Fibroblast of gingiva (primary cell): ENCODE measurements around the gene MMP11.

Source experiments
- DNase-seq: peaks from one replicate; pipeline ENCODE4 v3.0.0-alpha.2; 2011; ENCODE audit warnings: low read depth

The MMP11 gene

GRCh38 chr22:23801238-23801821 is 28.7 kb downstream of the MMP11 start:
- DNase-seq: no peak

- no peak for DNase-seq
Measured at GRCh38 chr22:23801886-23802377, 29.3 kb downstream of the MMP11 start.

DNA sequence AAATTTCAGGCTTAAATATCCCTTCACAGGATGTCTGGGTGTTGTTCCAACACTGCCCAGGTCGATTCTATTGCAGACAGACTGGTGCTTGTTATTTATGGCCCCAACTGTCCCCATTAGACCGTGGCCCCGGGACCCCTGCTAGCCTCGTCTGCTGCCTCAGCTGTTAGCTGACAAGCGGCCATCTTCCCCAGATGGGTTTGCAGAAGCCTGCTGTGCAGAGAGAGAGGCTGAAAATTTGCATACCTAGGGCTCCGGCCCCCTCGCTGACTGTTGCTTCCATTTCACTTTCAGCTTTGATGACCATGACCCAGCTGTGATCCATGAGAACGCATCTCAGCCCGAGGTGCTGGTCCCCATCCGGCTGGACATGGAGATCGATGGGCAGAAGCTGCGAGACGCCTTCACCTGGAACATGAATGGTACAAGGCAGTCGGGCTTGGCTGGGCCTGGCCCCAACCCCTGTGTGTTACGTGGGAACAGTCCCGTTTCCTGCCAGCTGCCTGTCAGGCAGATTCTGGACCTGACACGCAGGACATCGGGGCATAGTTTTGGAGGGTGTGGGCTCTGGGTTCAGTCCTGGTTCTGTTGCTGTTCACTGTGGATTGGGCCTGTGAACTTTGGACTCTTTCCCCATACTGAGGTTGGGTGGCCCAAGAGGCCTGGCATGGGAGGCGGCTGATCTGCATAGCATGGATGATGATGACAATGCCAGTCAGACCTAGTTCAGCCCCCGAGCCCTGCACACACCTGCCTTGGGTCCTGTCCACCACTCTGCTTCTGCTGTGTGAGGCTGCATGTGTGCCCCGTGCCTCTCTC is 30.6 kb downstream of the MMP11 start:
- no peak for DNase-seq

DNA sequence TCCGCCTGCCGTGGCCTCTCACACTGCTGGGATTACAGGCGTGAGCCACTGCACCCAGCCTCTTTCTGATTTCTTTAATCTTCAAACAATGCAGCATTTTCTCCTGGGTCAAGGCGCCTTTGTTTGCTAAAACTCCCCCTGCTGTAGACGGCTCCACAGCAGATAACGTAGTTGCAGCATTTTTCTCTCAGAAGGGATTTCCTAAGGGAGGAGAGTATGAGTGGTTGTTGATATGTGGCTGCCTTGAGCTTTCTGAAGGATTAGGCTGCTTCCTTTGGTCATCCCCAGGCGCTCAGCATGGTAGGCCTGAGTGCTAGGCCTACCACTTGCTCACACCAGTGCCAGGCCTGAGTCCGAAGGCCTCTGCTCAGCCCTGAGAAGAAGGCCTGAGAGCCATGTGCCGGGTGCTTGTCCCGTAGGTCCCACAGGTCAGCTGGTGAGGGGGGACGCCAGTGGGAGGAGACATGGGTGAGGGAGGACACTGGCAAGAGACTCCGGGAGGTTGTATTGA is 32.2 kb downstream of the MMP11 start:
- DNase-seq: no peak

GRCh38 chr22:23806837-23807236 is 34.2 kb downstream of the MMP11 start:
- no peak for DNase-seq

GRCh38 chr22:23812378-23812777 is 39.7 kb downstream of the MMP11 start:
- no peak for DNase-seq

GRCh38 chr22:23815541-23816155 is 43.0 kb downstream of the MMP11 start:
- no peak for DNase-seq

DNA sequence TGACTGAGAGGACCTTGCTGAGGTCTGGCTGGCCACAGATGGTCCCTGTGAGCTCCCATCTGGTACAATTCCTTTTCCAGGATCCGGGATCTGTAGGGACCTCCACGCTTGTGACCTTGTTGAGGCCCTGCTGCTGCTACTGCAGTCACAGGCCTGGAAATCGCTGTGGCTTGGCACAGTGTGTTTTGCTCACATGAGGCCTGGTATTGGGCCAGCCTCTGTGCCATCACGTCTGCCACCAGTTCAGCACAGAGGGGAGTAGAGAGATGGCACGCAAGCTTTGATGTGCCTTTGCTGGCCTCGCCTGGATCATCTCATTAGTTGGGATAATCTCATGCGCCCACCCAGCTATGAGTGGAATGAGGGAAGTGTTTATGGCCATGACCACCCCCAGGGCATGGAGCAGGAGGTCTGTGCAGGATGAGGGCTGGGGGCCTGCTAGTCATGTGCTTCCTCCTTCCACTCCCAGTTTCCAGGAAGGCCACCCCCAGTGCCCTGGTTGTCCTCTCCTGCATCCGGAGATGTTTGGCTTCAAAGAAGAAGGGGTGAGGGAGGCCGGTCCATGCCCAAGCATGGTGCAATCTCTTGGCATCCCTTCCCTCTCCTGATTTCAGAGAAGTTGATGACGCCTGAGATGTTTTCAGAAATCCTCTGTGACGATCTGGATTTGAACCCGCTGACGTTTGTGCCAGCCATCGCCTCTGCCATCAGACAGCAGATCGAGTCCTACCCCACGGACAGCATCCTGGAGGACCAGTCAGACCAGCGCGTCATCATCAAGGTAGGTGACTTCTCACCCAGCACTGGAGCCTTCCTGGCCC is 43.7 kb downstream of the MMP11 start:
- peak; percentile 29 for DNase-seq

- DNase-seq: no peak
Measured at GRCh38 chr22:23817146-23817545, 44.5 kb downstream of the MMP11 start.

- no peak for DNase-seq
Measured at GRCh38 chr22:23818541-23818940, 45.9 kb downstream of the MMP11 start.

DNA sequence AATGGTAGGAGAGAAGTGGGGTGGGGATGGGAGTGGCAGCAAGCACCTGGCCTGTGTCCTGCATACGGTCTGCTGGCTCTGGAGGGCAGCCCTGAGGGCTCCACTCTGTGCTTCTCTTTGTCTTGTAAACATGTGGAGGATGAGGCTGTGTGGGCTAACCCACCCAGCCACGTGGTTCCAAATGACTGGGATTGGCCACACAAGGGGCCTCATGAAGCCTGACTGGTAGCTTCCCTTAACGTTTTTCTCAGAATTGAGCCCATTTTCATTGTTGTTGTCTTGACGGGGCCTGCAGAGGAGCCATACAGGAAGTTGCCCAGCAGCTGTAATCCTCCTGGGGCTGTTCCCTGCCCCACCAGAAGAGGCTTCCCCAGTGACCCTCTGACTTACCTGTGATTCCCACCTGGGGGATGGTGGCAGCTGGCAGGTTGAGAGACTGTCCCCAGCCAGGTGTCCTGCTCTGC is 48.1 kb downstream of the MMP11 start:
- no peak for DNase-seq

- DNase-seq: no peak
Measured at GRCh38 chr22:23822101-23822671, 49.5 kb downstream of the MMP11 start.

DNA sequence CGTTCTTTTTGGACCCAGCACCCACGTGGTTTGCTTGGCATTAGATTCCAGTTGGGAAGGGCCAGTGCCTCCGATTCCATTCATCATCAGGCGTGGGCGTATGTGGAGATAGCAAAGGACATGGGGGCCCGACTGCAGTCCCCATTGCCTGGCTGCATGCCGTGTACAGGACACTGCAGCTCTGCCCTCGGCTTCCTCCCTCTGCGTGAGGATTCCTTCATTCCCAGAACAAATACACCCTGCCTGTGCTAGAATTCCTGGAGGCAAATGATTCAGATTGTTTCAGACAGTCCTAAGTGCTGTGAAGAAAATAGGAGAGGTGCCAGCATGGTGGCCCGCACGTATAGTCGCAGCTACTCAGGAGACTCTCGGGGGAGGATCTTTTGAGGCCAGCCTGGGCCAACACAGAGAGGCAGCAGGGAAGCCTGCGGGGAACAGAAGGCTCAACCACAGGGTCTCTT is 50.7 kb downstream of the MMP11 start:
- DNase-seq: no peak

GRCh38 chr22:23824476-23825245 is 52.0 kb downstream of the MMP11 start:
- DNase-seq: no peak

GRCh38 chr22:23825246-23825905 is 52.7 kb downstream of the MMP11 start:
- DNase-seq: no peak

DNA sequence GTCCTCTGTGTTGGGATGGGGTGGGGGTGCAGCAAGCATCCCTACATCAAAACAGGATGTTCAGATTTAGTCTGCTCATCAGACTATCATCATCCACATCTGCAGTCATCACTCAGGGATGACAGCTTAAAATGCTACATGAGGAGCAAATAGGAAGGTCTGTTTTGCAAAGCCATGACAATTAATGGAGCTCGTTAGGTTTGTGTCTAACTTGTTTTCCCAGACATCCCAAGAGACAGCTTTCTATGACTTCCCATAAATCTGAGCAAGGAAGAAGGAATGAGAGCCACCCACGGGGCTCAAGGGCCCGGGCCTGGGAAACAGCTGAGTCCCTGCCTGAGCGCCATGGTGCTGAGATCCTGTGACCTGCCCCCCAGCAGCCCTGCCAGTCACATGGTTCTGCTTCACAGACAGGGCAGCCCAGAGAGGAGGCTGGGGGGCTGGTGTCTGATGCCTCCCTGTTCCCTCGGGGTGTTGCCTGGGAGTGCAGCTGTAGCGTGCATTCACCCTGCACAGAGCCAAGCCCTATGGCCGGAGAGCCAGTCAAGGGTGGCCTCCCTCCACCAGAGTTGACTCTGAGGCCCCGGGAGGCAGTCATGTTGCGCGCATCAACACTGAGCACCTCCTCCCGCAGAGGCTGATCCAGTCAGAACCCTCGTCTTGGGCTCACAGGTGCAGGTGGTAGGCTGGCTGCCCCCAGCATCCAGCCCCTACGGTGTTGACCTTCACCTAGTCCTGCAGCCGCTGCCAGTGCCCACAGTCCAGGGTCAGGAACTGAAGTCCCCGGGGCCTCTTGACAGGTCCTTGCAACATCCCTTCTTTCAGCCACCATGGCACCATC is 54.1 kb downstream of the MMP11 start:
- DNase-seq: peak; percentile 11

GRCh38 chr22:23827351-23827995 is 54.8 kb downstream of the MMP11 start:
- no peak for DNase-seq

DNA sequence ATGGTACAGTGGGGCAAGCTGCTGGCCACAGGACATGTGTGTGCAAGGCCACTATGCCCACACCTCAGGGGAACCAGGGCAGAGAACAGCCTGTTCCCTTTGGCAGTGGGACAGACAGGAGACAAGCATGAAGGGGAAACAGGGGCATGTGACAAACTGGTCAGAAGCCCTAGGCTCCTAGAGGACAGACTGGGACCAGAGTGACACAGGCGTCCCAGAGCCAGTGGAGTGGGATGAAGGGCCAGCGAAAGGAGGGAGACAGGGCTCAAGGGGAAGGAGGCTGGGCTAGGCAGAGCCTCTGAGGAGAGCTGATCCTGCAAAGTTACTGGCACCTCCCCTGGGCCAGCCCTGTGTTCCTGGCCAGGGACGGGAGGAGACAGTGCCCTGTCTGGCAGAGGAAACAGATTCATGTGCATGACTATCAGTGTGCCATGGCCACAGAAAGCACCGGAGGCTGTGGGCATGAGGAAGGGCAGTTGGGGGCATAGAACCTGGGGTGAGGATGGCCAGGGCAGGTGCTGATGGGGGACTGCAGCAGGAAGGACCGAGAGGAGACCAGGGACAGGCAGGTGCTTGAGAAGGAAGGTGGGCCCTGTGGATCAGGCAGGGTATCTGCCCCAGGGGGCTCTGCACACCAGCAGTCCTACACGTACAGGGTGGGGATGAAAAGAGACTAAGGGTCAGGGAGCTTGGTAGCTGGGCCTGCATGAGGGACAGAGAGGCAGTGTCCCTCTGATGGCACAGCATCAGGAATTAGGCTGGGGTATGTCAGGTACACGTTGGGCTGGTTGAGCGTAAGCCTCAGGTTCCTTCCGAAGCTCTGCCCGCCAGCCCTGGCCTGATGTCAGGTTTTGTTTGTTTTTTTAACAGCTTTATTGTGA is 56.4 kb downstream of the MMP11 start:
- DNase-seq: no peak
